Cortex of kidney (tissue), 1 donor: ENCODE results near the gene DERA.
"Not testable (repeated sequence)": the region's sequence is repeated elsewhere in the genome, so short reads cannot be mapped to it uniquely, and the experiment has no call there.

ENCODE experiments used
- DNase-seq: peaks from one replicate; lab custom pipeline; 2025; lab: John Stamatoyannopoulos, UW

Gene DERA

GRCh38 chr12:16008421-16008824, 97.3 kb downstream of the DERA start:
- no peak for DNase-seq

- no peak for DNase-seq
These were observed 101.0 kb downstream of the DERA start for GRCh38 chr12:16012117-16012516.

GRCh38 chr12:16013722-16014121, 102.6 kb downstream of the DERA start:
- DNase-seq: not testable (repeated sequence)

- DNase-seq: not testable (repeated sequence)
These were observed 103.3 kb downstream of the DERA start for GRCh38 chr12:16014394-16014793.

- no peak for DNase-seq
These were observed 105.6 kb downstream of the DERA start for GRCh38 chr12:16016748-16017147.

GRCh38 chr12:16018306-16018705, 107.2 kb downstream of the DERA start:
- no peak for DNase-seq

GRCh38 chr12:16019136-16019535, 108.0 kb downstream of the DERA start:
- DNase-seq: no peak

GRCh38 chr12:16020031-16020430, 108.9 kb downstream of the DERA start:
- DNase-seq: no peak

GRCh38 chr12:16021026-16021425, 109.9 kb downstream of the DERA start:
- no peak for DNase-seq

- no peak for DNase-seq
These were observed 110.5 kb downstream of the DERA start for GRCh38 chr12:16021676-16022075.

GRCh38 chr12:16027002-16027401, 115.9 kb downstream of the DERA start:
- DNase-seq: no peak

- DNase-seq: no peak
These were observed 119.6 kb downstream of the DERA start for GRCh38 chr12:16030744-16031143.

GRCh38 chr12:16034136-16034817, 123.1 kb downstream of the DERA start:
- DNase-seq: no peak

- no peak for DNase-seq
These were observed 124.9 kb downstream of the DERA start for GRCh38 chr12:16036073-16036472.

- no peak for DNase-seq
These were observed 126.4 kb downstream of the DERA start for GRCh38 chr12:16037533-16037932.

- DNase-seq: no peak
These were observed 132.3 kb downstream of the DERA start for GRCh38 chr12:16043480-16043879.

GRCh38 chr12:16046266-16046665, 135.1 kb downstream of the DERA start:
- no peak for DNase-seq

- DNase-seq: no peak
These were observed 137.4 kb downstream of the DERA start for GRCh38 chr12:16048511-16048910.

- no peak for DNase-seq
These were observed 145.8 kb downstream of the DERA start for GRCh38 chr12:16056910-16057309.

GRCh38 chr12:16057351-16057751, 146.2 kb downstream of the DERA start:
- not testable (repeated sequence) for DNase-seq

- DNase-seq: no peak
These were observed 151.5 kb downstream of the DERA start for GRCh38 chr12:16062611-16063010.

GRCh38 chr12:16063726-16064125, 152.6 kb downstream of the DERA start:
- DNase-seq: no peak

- no peak for DNase-seq
These were observed 159.0 kb downstream of the DERA start for GRCh38 chr12:16070113-16070512.

- DNase-seq: no peak
These were observed 161.5 kb downstream of the DERA start for GRCh38 chr12:16072678-16073077.
